HCT116 (cell line): Measurements from ENCODE around the gene TUT4. TPM values are rescaled to one million over a fixed set of nuclear protein-coding genes. Genes with fewer than 3 reads are reported as not detected.

Experiments
- ATAC-seq: fragments of 200-7000 bp; cut with Tn5 transposase; 2 replicates; pipeline ENCODE4 v1.9.1; 2020; ENCODE audit warnings: mild to moderate bottlenecking, moderate library complexity
- BruUV-seq: library from RNA; stranded (reverse); fragments of 400-500 nt; replicated peaks from 2 replicates; lab custom pipeline; 2021; lab: Mats Ljungman, UMichigan
- CTCF ChIA-PET: fragments of 300-600 bp; sonication (Branson Sonifier 250); formaldehyde crosslinking; loops from one replicate; lab custom pipeline; 2021; ENCODE audit warnings: antibody characterized with exemption; lab: Charles Lee
- POLR2A ChIA-PET: fragments of 300-600, 350-600 bp; sonication (Branson Sonifier 250); formaldehyde crosslinking; loops from one replicate; lab custom pipeline; 2021; ENCODE audit warnings: antibody characterized with exemption; lab: Charles Lee
- RAD21 ChIA-PET, 2 experiments: fragments of 300-600 bp; sonication (Branson Sonifier 250); formaldehyde crosslinking; loops; one replicate each; lab custom pipeline; 2023; ENCODE audit warnings: low total read pairs in 2 of 2; ENCODE audit not compliant: uncharacterized antibody in 2 of 2, unreplicated experiment in 2 of 2, low non-redundant PET in 1 of 2; lab: Charles Lee
- DNase-seq: peaks from one replicate; pipeline ENCODE4 v3.0.0-alpha.2; 2010; ENCODE audit warnings: low read depth, low spot score
- H2AFZ ChIP-seq: fragments of 200-600 bp; shearing (Covaris generic), sonication (generic); 2 replicates; pipeline ENCODE4 v1.6.1; 2017; ENCODE audit warnings: low read depth, mixed run types, mixed read lengths, antibody characterized with exemption, low read length; ENCODE audit not compliant: poor library complexity, severe bottlenecking
- H3K27ac ChIP-seq: 2 replicates; pipeline ENCODE4 v1.5.1; 2012; ENCODE audit warnings: low read depth, low read length
- H3K27me3 ChIP-seq: fragments of 200-600 bp; sonication (generic); 2 replicates; pipeline ENCODE4 v1.6.1; 2016; ENCODE audit warnings: mixed run types, low read length, mixed read lengths; ENCODE audit not compliant: insufficient read depth
- H3K36me3 ChIP-seq, 2 experiments: fragments of 200-500 bp in 1 of 2; fragments of 200-600 bp in 1 of 2; sonication (Bioruptor generic) in 1 of 2; sonication (generic) in 1 of 2; 2 replicates each; pipeline versions ENCODE4 v1.5.1 to v1.6.1; 2014 to 2016; ENCODE audit warnings: low read length in 2 of 2, inconsistent platforms in 1 of 2, mixed read lengths in 1 of 2, mixed run types in 1 of 2; ENCODE audit not compliant: insufficient read depth in 2 of 2, control insufficient read depth in 1 of 2
- H3K4me1 ChIP-seq, 2 experiments: fragments of 200-600 bp in 1 of 2; sonication (generic) in 1 of 2; 2 replicates each; pipeline versions ENCODE4 v1.5.1 to v1.6.1; 2012 to 2017; ENCODE audit warnings: low read length in 2 of 2, inconsistent platforms in 1 of 2, mild to moderate bottlenecking in 1 of 2, mixed read lengths in 1 of 2, mixed run types in 1 of 2, moderate library complexity in 1 of 2; ENCODE audit not compliant: insufficient read depth in 2 of 2, control insufficient read depth in 1 of 2
- H3K4me2 ChIP-seq: fragments of 200-600 bp; sonication (generic); 2 replicates; pipeline ENCODE4 v1.6.1; 2017; ENCODE audit warnings: mixed run types, low read length, mixed read lengths
- H3K4me3 ChIP-seq, 2 experiments: fragments of 200-600 bp in 1 of 2; sonication (generic) in 1 of 2; replicated peaks in 1 of 2; 2 replicates each; pipeline ENCODE4 v1.5.1; 2011 to 2016; ENCODE audit warnings: low read length in 2 of 2, control low read depth in 1 of 2, low read depth in 1 of 2, mild to moderate bottlenecking in 1 of 2, mixed read lengths in 1 of 2, mixed run types in 1 of 2
- H3K79me2 ChIP-seq: fragments of 200-600 bp; sonication (generic); 2 replicates; pipeline ENCODE4 v1.6.1; 2017; ENCODE audit warnings: mild to moderate bottlenecking, mixed run types, low read length, moderate library complexity, mixed read lengths; ENCODE audit not compliant: insufficient read depth
- H3K9ac ChIP-seq: fragments of 200-600 bp; sonication (generic); 2 replicates; pipeline ENCODE4 v1.6.1; 2016; ENCODE audit warnings: low read length, mixed read lengths
- H3K9me2 ChIP-seq: fragments of 200-600 bp; sonication (generic), shearing (Covaris generic); 2 replicates; pipeline ENCODE4 v1.6.1; 2017; ENCODE audit warnings: mixed run types, mild to moderate bottlenecking, moderate library complexity; ENCODE audit not compliant: insufficient read depth
- H3K9me3 ChIP-seq, 2 experiments: fragments of 200-500 bp in 1 of 2; fragments of 200-600 bp in 1 of 2; sonication (Bioruptor generic) in 1 of 2; sonication (generic) in 1 of 2; 2 replicates each; pipeline ENCODE4 v1.6.1; 2014 to 2017; ENCODE audit warnings: low read length in 2 of 2, mixed read lengths in 2 of 2, inconsistent platforms in 1 of 2, low read depth in 1 of 2, mild to moderate bottlenecking in 1 of 2, mixed run types in 1 of 2, moderate library complexity in 1 of 2; ENCODE audit not compliant: control insufficient read depth in 1 of 2, insufficient read depth in 1 of 2
- H4K20me1 ChIP-seq: fragments of 200-600 bp; sonication (generic), shearing (Covaris generic); 2 replicates; pipeline ENCODE4 v1.6.1; 2017; ENCODE audit warnings: mixed run types, mild to moderate bottlenecking, moderate library complexity; ENCODE audit not compliant: insufficient read depth
- CBX3 ChIP-seq: IDR thresholded peaks from 2 replicates; pipeline ENCODE4 v1.6.1; 2012; ENCODE audit warnings: low read depth
- CEBPB ChIP-seq: IDR thresholded peaks from 2 replicates; pipeline ENCODE4 v1.6.1; 2012; ENCODE audit warnings: low read depth
- CTCF ChIP-seq, 3 experiments: fragments of 200-600 bp in 1 of 3; sonication (generic) in 1 of 3; IDR thresholded peaks in 2 of 3; conservative IDR thresholded peaks in 1 of 3; 2 replicates each; pipeline ENCODE4 v1.5.1; 2012 to 2017; ENCODE audit warnings: low read depth in 2 of 3, low read length in 2 of 3, antibody characterized with exemption in 1 of 3, borderline replicate concordance in 1 of 3, control low read depth in 1 of 3, mild to moderate bottlenecking in 1 of 3, mixed read lengths in 1 of 3, mixed run types in 1 of 3, moderate library complexity in 1 of 3; ENCODE audit not compliant: insufficient read depth in 1 of 3
- EGR1 ChIP-seq: IDR thresholded peaks from 2 replicates; pipeline ENCODE4 v1.6.1; 2012; ENCODE audit warnings: low read depth
- ELF1 ChIP-seq: IDR thresholded peaks from 2 replicates; pipeline ENCODE4 v1.6.1; 2012; ENCODE audit warnings: low read depth, borderline replicate concordance
- EZH2 ChIP-seq: fragments of 200-600 bp; sonication (generic); IDR thresholded peaks from 2 replicates; pipeline ENCODE4 v1.6.1; 2017; ENCODE audit warnings: antibody characterized with exemption, mixed run types
- EZH2phosphoT487 ChIP-seq: fragments of 200-600 bp; IDR thresholded peaks from 2 replicates; pipeline ENCODE4 v1.6.1; 2018; ENCODE audit warnings: antibody characterized with exemption, borderline replicate concordance
- FOSL1 ChIP-seq: IDR thresholded peaks from 2 replicates; pipeline ENCODE4 v1.6.1; 2012; ENCODE audit warnings: low read depth
- JUND ChIP-seq: IDR thresholded peaks from 2 replicates; pipeline ENCODE4 v1.6.1; 2012
- MAX ChIP-seq: IDR thresholded peaks from 2 replicates; pipeline ENCODE4 v1.6.1; 2012
- POLR2A ChIP-seq: IDR thresholded peaks from 2 replicates; pipeline ENCODE4 v1.7.0; 2011; ENCODE audit warnings: borderline replicate concordance; ENCODE audit not compliant: insufficient read depth, insufficient read length; ENCODE audit errors: extremely low read depth
- RAD21 ChIP-seq: IDR thresholded peaks from 2 replicates; pipeline ENCODE4 v1.6.1; 2012; ENCODE audit warnings: low read depth, mild to moderate bottlenecking
- REST ChIP-seq: IDR thresholded peaks from 2 replicates; pipeline ENCODE4 v1.6.1; 2012; ENCODE audit warnings: low read depth
- TCF7L2 ChIP-seq: IDR thresholded peaks from 2 replicates; pipeline ENCODE4 v1.7.0; 2011; ENCODE audit warnings: borderline replicate concordance, inconsistent platforms; ENCODE audit not compliant: insufficient read depth, insufficient read length; ENCODE audit errors: extremely low read depth
- ZFX ChIP-seq: fragments of 450-650 bp; IDR thresholded peaks from 2 replicates; pipeline ENCODE4 v1.6.1; 2017
- intact Hi-C: fragments of 100-400 bp; cut with micrococcal nuclease; formaldehyde crosslinking; loops from 2 replicates; pipeline ENCODE4 v1.10.0; 2022
- total RNA-seq: library from RNA; stranded (reverse); gene quantifications from one replicate; pipeline ENCODE4 v1.2.1, GENCODE V29; 2021; ENCODE audit not compliant: unreplicated experiment

Gene TUT4
- total RNA-seq, 1 experiment from 2014 or later, result 50.0 TPM

- CTCF ChIA-PET, result no interaction called here
- Histone ChIP-seq H3K79me2 (no peaks in the 10 kb centered on the region), H3K9me3 (no peaks in the 10 kb centered on the region), H3K4me2 (no peak overlapping the region), H3K27me3 (no peaks in the 10 kb centered on the region), H4K20me1 (no peaks in the 10 kb centered on the region), H3K36me3 (no peaks in the 10 kb centered on the region), H3K27ac (no peak overlapping the region), H3K4me3 (no peak overlapping the region), H2AFZ (no peak overlapping the region), H3K9ac (no peak overlapping the region), H3K9me2 (no peaks in the 10 kb centered on the region), H3K4me1 (no peaks in the 10 kb centered on the region)
- RAD21 ChIA-PET, result no interaction called here
- POLR2A ChIA-PET, result no interaction called here
- DNase-seq, result no peak
- TF ChIP-seq MAX, result no peak
- TF ChIP-seq TCF7L2, result no peak
- no peak for TF ChIP-seq JUND
- no peak for TF ChIP-seq ZFX
- TF ChIP-seq POLR2A, result no peak
- no peak for TF ChIP-seq ELF1
- no peak for TF ChIP-seq EZH2
- TF ChIP-seq EGR1, result no peak
- TF ChIP-seq CBX3, result no peak
- TF ChIP-seq FOSL1, result no peak
- no peak for TF ChIP-seq RAD21
- no peak for TF ChIP-seq REST
- TF ChIP-seq EZH2phosphoT487, result no peak
- no peak for TF ChIP-seq CEBPB
- no peak for TF ChIP-seq CTCF (IDR thresholded peaks at IDR 0.05 in 2 of 3, conservative IDR thresholded peaks at IDR 0.05 in 1 of 3; ENCODE audit: borderline replicate concordance in 1 of 3, insufficient read depth in 1 of 3, low read depth in 2 of 3, low read length in 2 of 3)
- ATAC-seq, result no peak
- intact Hi-C loops, result no loop called here
- no TSS peak for BruUV-seq
Observed at GRCh38 chr1:52593495-52593894, 40.6 kb upstream of the TUT4 start.
